ENCODE data around the gene PLEKHA3. TPM values are rescaled to one million over a fixed set of nuclear protein-coding genes. Genes with fewer than 3 reads are reported as not detected.

The PLEKHA3 gene
- total RNA-seq, 1 experiment from 2014 or later, result 30.5 TPM

DNA sequence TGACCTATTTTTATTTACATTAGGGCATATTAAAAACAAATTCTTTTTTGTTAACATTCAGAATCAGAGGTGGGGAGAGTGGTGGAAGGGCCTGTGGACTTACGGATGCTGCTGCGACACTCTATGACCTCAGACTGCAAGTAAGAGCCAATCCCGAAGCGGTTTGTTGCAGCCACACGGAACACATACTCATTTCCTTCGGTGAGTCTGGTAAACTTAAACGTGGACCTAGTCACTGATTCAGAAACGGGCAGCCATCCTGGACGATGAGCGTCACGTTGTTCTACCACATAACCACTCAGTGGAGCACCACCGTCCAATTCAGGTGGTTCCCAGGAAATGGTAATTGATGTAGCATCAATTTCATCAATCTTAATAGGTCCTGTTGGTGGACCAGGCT is 61.9 kb downstream of the PLEKHA3 start:
- no peaks in the 10 kb centered on the region for H3K9me3 ChIP-seq (ENCODE audit: control insufficient read depth, insufficient read depth, low read depth, low read length)
- POLR2A ChIA-PET, result no interaction called here
- intact Hi-C loops (cut with micrococcal nuclease; ENCODE audit: unreplicated experiment) (no loop called here), in situ Hi-C loops (cut with HindIII; ENCODE audit: low pct_unique_long_range_greater_than_20kb, low sequenced_read_pairs) (no loop called here)
- no peaks in the 10 kb centered on the region for H3K4me1 ChIP-seq (ENCODE audit: control insufficient read depth, insufficient read depth, low read length)
- DNase-seq (ENCODE audit: low read depth, low spot score) (no peak), ATAC-seq (no peak)
- H3K27ac ChIP-seq (ENCODE audit: low read length), result no peak overlapping the region
- BruUV-seq (replicated peaks), result no TSS peak
- no peaks in the 10 kb centered on the region for H3K36me3 ChIP-seq (ENCODE audit: control insufficient read depth, insufficient read depth, low read length)
- no peaks in the 10 kb centered on the region for H3K27me3 ChIP-seq (ENCODE audit: control insufficient read depth, insufficient read depth, low read length)
- no peak overlapping the region for H3K4me3 ChIP-seq (ENCODE audit: low read depth in 2 of 2, low read length in 2 of 2)
- TF ChIP-seq, protein P1, sequence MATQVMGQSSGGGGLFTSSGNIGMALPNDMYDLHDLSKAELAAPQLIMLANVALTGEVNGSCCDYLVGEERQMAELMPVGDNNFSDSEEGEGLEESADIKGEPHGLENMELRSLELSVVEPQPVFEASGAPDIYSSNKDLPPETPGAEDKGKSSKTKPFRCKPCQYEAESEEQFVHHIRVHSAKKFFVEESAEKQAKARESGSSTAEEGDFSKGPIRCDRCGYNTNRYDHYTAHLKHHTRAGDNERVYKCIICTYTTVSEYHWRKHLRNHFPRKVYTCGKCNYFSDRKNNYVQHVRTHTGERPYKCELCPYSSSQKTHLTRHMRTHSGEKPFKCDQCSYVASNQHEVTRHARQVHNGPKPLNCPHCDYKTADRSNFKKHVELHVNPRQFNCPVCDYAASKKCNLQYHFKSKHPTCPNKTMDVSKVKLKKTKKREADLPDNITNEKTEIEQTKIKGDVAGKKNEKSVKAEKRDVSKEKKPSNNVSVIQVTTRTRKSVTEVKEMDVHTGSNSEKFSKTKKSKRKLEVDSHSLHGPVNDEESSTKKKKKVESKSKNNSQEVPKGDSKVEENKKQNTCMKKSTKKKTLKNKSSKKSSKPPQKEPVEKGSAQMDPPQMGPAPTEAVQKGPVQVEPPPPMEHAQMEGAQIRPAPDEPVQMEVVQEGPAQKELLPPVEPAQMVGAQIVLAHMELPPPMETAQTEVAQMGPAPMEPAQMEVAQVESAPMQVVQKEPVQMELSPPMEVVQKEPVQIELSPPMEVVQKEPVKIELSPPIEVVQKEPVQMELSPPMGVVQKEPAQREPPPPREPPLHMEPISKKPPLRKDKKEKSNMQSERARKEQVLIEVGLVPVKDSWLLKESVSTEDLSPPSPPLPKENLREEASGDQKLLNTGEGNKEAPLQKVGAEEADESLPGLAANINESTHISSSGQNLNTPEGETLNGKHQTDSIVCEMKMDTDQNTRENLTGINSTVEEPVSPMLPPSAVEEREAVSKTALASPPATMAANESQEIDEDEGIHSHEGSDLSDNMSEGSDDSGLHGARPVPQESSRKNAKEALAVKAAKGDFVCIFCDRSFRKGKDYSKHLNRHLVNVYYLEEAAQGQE (IDR thresholded peaks at IDR 0.05; ENCODE audit: insufficient read depth in 1 of 2, low read depth in 2 of 2, low read length in 1 of 2), result no peak
- CTCF ChIA-PET, result no interaction called here

- CTCF ChIA-PET, result no interaction called here
- no peaks in the 10 kb centered on the region for H3K4me1 ChIP-seq (ENCODE audit: control insufficient read depth, insufficient read depth, low read length)
- H3K4me3 ChIP-seq (ENCODE audit: low read depth in 2 of 2, low read length in 2 of 2), result no peak overlapping the region
- intact Hi-C loops (cut with micrococcal nuclease; ENCODE audit: unreplicated experiment) (no loop called here), in situ Hi-C loops (cut with HindIII; ENCODE audit: low pct_unique_long_range_greater_than_20kb, low sequenced_read_pairs) (no loop called here)
- no peaks in the 10 kb centered on the region for H3K36me3 ChIP-seq (ENCODE audit: control insufficient read depth, insufficient read depth, low read length)
- no peak for ATAC-seq
- no peaks in the 10 kb centered on the region for H3K9me3 ChIP-seq (ENCODE audit: control insufficient read depth, insufficient read depth, low read depth, low read length)
- no peaks in the 10 kb centered on the region for H3K27me3 ChIP-seq (ENCODE audit: control insufficient read depth, insufficient read depth, low read length)
- DNase-seq (ENCODE audit: low read depth, low spot score), result no peak
- POLR2A ChIA-PET, result no interaction called here
- no TSS peak for BruUV-seq (replicated peaks)
- H3K27ac ChIP-seq (ENCODE audit: low read length), result no peak overlapping the region
- TF ChIP-seq SIN3A (IDR thresholded peaks at IDR 0.05; ENCODE audit: borderline replicate concordance, insufficient read depth, low read depth, low read length) (no peak), POLR2AphosphoS5 (IDR thresholded peaks at IDR 0.05; ENCODE audit: low read depth, low read length) (no peak), CTCF (IDR thresholded peaks at IDR 0.05) (no peak), TCF7L2 (IDR thresholded peaks at IDR 0.05; ENCODE audit: low read depth, low read length) (no peak)
- TF ChIP-seq, protein P1 (IDR thresholded peaks at IDR 0.05; ENCODE audit: insufficient read depth in 1 of 2, low read depth in 2 of 2, low read length in 1 of 2), result no peak
These were observed 62.3 kb downstream of the PLEKHA3 start for GRCh38 chr2:178542569-178542968.
